Testis (tissue), 3 donors: ENCODE data around the gene APPBP2. TPM values are rescaled to one million over a fixed set of nuclear protein-coding genes. Genes with fewer than 3 reads are reported as not detected.
"Not testable (repeated sequence)": the region's sequence is repeated elsewhere in the genome, so short reads cannot be mapped to it uniquely, and the experiment has no call there.

Source experiments
- DNase-seq: peaks from one replicate; pipeline ENCODE4 v3.0.0-alpha.2; 2019
- H3K27ac ChIP-seq, 2 donors: fragments of 200-600 bp; sonication (generic); one replicate each; pipeline ENCODE4 v1.5.1; 2019
- H3K27me3 ChIP-seq: fragments of 200-600 bp; sonication (generic); one replicate; pipeline ENCODE4 v1.5.1; 2019
- H3K36me3 ChIP-seq: fragments of 200-600 bp; sonication (generic); one replicate; pipeline ENCODE4 v1.5.1; 2017; ENCODE audit warnings: low read depth; ENCODE audit errors: missing control alignments
- H3K4me1 ChIP-seq: fragments of 200-600 bp; sonication (generic); one replicate; pipeline ENCODE4 v1.5.1; 2019
- H3K4me3 ChIP-seq, 2 donors: fragments of 200-600 bp; sonication (generic); one replicate each; pipeline ENCODE4 v1.5.1; 2017 to 2019
- H3K9me3 ChIP-seq: fragments of 200-600 bp; sonication (generic); one replicate; pipeline ENCODE4 v1.5.1; 2017
- POLR2A ChIP-seq: fragments of 450-650 bp; IDR thresholded peaks from one replicate; pipeline ENCODE4 v1.6.1; 2017; ENCODE audit warnings: antibody characterized with exemption, mild to moderate bottlenecking, moderate library complexity
- WGBS, 2 donors: methylation state at CpG; one replicate each; pipeline ENCODE4 v1.1.5; 2018; 5-methylcytosine and 5-hydroxymethylcytosine counted together
- intact Hi-C: fragments of 100-400 bp; cut with DNase I; formaldehyde crosslinking; loops from one replicate; pipeline ENCODE4 v1.15.1; 2023; ENCODE audit warnings: low total_unique reads
- polyA plus RNA-seq: library from polyadenylated mRNA; stranded (reverse); fragments of 350-450 nt; fragmentation: Illumina TruSeq; extraction: RNeasy Lipid Tissue Mini Kit (QIAGEN cat#74804); gene quantifications from one replicate; pipeline ENCODE4 v1.2.3, GENCODE V29; 2014; ENCODE audit warnings: low read depth, low replicate concordance; ENCODE audit not compliant: insufficient read depth
- total RNA-seq, 2 donors: library from RNA; depleted of rRNA; stranded (reverse); fragments of >200 nt; gene quantifications; one replicate each; pipeline ENCODE4 v1.2.3, GENCODE V29; 2016
- TF ChIP-seq, protein P1 (sequence below), 3 experiments: fragments of 450-650 bp in 2 of 3; fragments of 200-600 bp in 1 of 3; sonication (generic) in 1 of 3; IDR thresholded peaks; one replicate each; pipeline ENCODE4 v1.5.1; 2016 to 2019; ENCODE audit warnings: antibody characterized with exemption in 3 of 3, mild to moderate bottlenecking in 2 of 3, moderate library complexity in 1 of 3

Gene APPBP2
- total and polyA plus RNA-seq, 3 donors from 2014 or later, result 58.2 to 98.4 (median 58.9) TPM

GRCh38 chr17:60519795-60520194 is 6.2 kb downstream of the APPBP2 start:
- Histone ChIP-seq H3K4me1 (peaks cover 19% of the 10 kb centered on the region), H3K9me3 (no peaks in the 10 kb centered on the region), H3K4me3 (no peak overlapping the region), H3K36me3 (no peaks in the 10 kb centered on the region), H3K27me3 (no peaks in the 10 kb centered on the region), H3K27ac (no peak overlapping the region)
- 82 to 89% methylated on average over 4 of the region's 4 CpGs for WGBS, 2 donors
- TF ChIP-seq, protein P1, sequence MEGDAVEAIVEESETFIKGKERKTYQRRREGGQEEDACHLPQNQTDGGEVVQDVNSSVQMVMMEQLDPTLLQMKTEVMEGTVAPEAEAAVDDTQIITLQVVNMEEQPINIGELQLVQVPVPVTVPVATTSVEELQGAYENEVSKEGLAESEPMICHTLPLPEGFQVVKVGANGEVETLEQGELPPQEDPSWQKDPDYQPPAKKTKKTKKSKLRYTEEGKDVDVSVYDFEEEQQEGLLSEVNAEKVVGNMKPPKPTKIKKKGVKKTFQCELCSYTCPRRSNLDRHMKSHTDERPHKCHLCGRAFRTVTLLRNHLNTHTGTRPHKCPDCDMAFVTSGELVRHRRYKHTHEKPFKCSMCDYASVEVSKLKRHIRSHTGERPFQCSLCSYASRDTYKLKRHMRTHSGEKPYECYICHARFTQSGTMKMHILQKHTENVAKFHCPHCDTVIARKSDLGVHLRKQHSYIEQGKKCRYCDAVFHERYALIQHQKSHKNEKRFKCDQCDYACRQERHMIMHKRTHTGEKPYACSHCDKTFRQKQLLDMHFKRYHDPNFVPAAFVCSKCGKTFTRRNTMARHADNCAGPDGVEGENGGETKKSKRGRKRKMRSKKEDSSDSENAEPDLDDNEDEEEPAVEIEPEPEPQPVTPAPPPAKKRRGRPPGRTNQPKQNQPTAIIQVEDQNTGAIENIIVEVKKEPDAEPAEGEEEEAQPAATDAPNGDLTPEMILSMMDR (IDR thresholded peaks at IDR 0.05), result no peak
- TF ChIP-seq POLR2A, result no peak
- intact Hi-C loops, result no loop called here
- no peak for DNase-seq

GRCh38 chr17:60515683-60516082 is 10.4 kb downstream of the APPBP2 start:
- intact Hi-C loops, H3K4me1 ChIP-seq, H3K27ac ChIP-seq, H3K27me3 ChIP-seq, H3K9me3 ChIP-seq, H3K36me3 ChIP-seq, DNase-seq, H3K4me3 ChIP-seq: not testable (repeated sequence)
- WGBS, 2 donors, result 88 to 90% methylated on average over 6 of the region's 6 CpGs

- H3K27me3 ChIP-seq, DNase-seq, H3K9me3 ChIP-seq, H3K4me1 ChIP-seq, H3K36me3 ChIP-seq, H3K27ac ChIP-seq, intact Hi-C loops, H3K4me3 ChIP-seq: not testable (repeated sequence)
- WGBS, 2 donors, result 82 to 83% methylated on average over 5 of the region's 5 CpGs
These were observed 10.8 kb downstream of the APPBP2 start for GRCh38 chr17:60515199-60515598.

GRCh38 chr17:60514500-60514899 is 11.5 kb downstream of the APPBP2 start:
- Histone ChIP-seq H3K4me1 (no peaks in the 10 kb centered on the region), H3K4me3 (no peak overlapping the region), H3K27me3 (no peaks in the 10 kb centered on the region), H3K27ac (no peak overlapping the region), H3K9me3 (no peaks in the 10 kb centered on the region), H3K36me3 (no peaks in the 10 kb centered on the region)
- DNase-seq, result no peak
- intact Hi-C loops, result no loop called here
- WGBS, 2 donors, result 90 to 94% methylated on average over 1 of the region's 1 CpG
- TF ChIP-seq, protein P1 (IDR thresholded peaks at IDR 0.05), result no peak
- no peak for TF ChIP-seq POLR2A

GRCh38 chr17:60514053-60514452 is 12.0 kb downstream of the APPBP2 start:
- H3K27me3 ChIP-seq, result no peaks in the 10 kb centered on the region
- no peak overlapping the region for H3K27ac ChIP-seq
- no peaks in the 10 kb centered on the region for H3K36me3 ChIP-seq
- no peak overlapping the region for H3K4me3 ChIP-seq
- H3K9me3 ChIP-seq, result no peaks in the 10 kb centered on the region
- 90 to 91% methylated on average over 3 of the region's 3 CpGs for WGBS, 2 donors
- DNase-seq, result no peak
- no peaks in the 10 kb centered on the region for H3K4me1 ChIP-seq
- intact Hi-C loops, result no loop called here
- TF ChIP-seq, protein P1 (IDR thresholded peaks at IDR 0.05), result no peak
- TF ChIP-seq POLR2A, result no peak

- H3K4me3 ChIP-seq, result no peak overlapping the region
- no peaks in the 10 kb centered on the region for H3K36me3 ChIP-seq
- DNase-seq, result no peak
- intact Hi-C loops, result no loop called here
- no peaks in the 10 kb centered on the region for H3K27me3 ChIP-seq
- no peaks in the 10 kb centered on the region for H3K9me3 ChIP-seq
- TF ChIP-seq, protein P1 (IDR thresholded peaks at IDR 0.05), result no peak
- TF ChIP-seq POLR2A, result no peak
- H3K4me1 ChIP-seq, result peaks cover under 1% of the 10 kb centered on the region
- H3K27ac ChIP-seq, result no peak overlapping the region
- 74 to 86% methylated on average over 11 of the region's 11 CpGs for WGBS, 2 donors
These were observed 13.0 kb downstream of the APPBP2 start for GRCh38 chr17:60513014-60513413.
